Stimulated activated CD4-positive, alpha-beta T cell treated with anti-CD3 and anti-CD28 coated beads, Interleukin-2, amount 100 ng/mL, for 24 hours (primary cell): ENCODE results near the gene NEDD4L.
"Not testable (repeated sequence)": the region's sequence is repeated elsewhere in the genome, so short reads cannot be mapped to it uniquely, and the experiment has no call there.

ENCODE experiments used
- DNase-seq, 2 donors: peaks; one replicate each; pipeline ENCODE4 v3.0.0-alpha.2; 2020

NEDD4L gene

GRCh38 chr18:58043491-58044369, at the start of gene NEDD4L:
Gene NEDD4L (plus strand): TSS chr18:58044226. CDS start chr18:58044661, 435 bp downstream.
- peak; percentile 82 to 84 for DNase-seq

- DNase-seq, result no peak
Measured at GRCh38 chr18:57995331-57995730, 48.7 kb upstream of the NEDD4L start.

GRCh38 chr18:57996894-57997293, 47.1 kb upstream of the NEDD4L start:
- not testable (repeated sequence) for DNase-seq

- DNase-seq, result no peak
Measured at GRCh38 chr18:57997820-57998219, 46.2 kb upstream of the NEDD4L start.

GRCh38 chr18:57998461-57998860, 45.6 kb upstream of the NEDD4L start:
- no peak for DNase-seq

- no peak for DNase-seq
Measured at GRCh38 chr18:58004317-58004716, 39.7 kb upstream of the NEDD4L start.

GRCh38 chr18:58005011-58005410, 39.0 kb upstream of the NEDD4L start:
- no peak for DNase-seq

GRCh38 chr18:58005885-58006523, 38.0 kb upstream of the NEDD4L start:
- DNase-seq, result no peak

- no peak for DNase-seq
Measured at GRCh38 chr18:58009166-58009565, 34.9 kb upstream of the NEDD4L start.

GRCh38 chr18:58010265-58010664, 33.8 kb upstream of the NEDD4L start:
- DNase-seq, result no peak

GRCh38 chr18:58012356-58012755, 31.7 kb upstream of the NEDD4L start:
- DNase-seq, result no peak

- no peak for DNase-seq
Measured at GRCh38 chr18:58013241-58014211, 30.5 kb upstream of the NEDD4L start.

- DNase-seq, result no peak
Measured at GRCh38 chr18:58015065-58015780, 28.8 kb upstream of the NEDD4L start.

- no peak for DNase-seq
Measured at GRCh38 chr18:58017267-58017666, 26.8 kb upstream of the NEDD4L start.

GRCh38 chr18:58020567-58021107, 23.4 kb upstream of the NEDD4L start:
- no peak for DNase-seq

- DNase-seq, result no peak
Measured at GRCh38 chr18:58021504-58021903, 22.5 kb upstream of the NEDD4L start.

GRCh38 chr18:58023108-58023507, 20.9 kb upstream of the NEDD4L start:
- DNase-seq, result no peak

- no peak for DNase-seq
Measured at GRCh38 chr18:58024139-58024538, 19.9 kb upstream of the NEDD4L start.

GRCh38 chr18:58025205-58025604, 18.8 kb upstream of the NEDD4L start:
- DNase-seq, result no peak

GRCh38 chr18:58025733-58026132, 18.3 kb upstream of the NEDD4L start:
- DNase-seq, result no peak

GRCh38 chr18:58026395-58026794, 17.6 kb upstream of the NEDD4L start:
- no peak for DNase-seq

- DNase-seq, result no peak
Measured at GRCh38 chr18:58026857-58027256, 17.2 kb upstream of the NEDD4L start.
